Endodermal cell (in vitro differentiated cells): ENCODE results near the gene MAB21L4. TPM values are rescaled to one million over a fixed set of nuclear protein-coding genes. Genes with fewer than 3 reads are reported as not detected.

ENCODE experiments used
- DNase-seq: peaks from one replicate; pipeline ENCODE4 v3.0.0-alpha.2; 2017
- H3K27ac ChIP-seq: 2 replicates; pipeline ENCODE4 v1.5.1; 2013; ENCODE audit warnings: mild to moderate bottlenecking, low read depth, low read length, moderate library complexity
- H3K27me3 ChIP-seq: 2 replicates; pipeline ENCODE4 v1.6.1; 2013; ENCODE audit warnings: mild to moderate bottlenecking, low read length, moderate library complexity; ENCODE audit not compliant: insufficient read depth, control insufficient read depth, poor library complexity, severe bottlenecking
- H3K36me3 ChIP-seq: 2 replicates; pipeline ENCODE4 v1.7.0; 2013; ENCODE audit warnings: mild to moderate bottlenecking, low read length, moderate library complexity; ENCODE audit not compliant: control insufficient read depth, insufficient read depth
- H3K4me1 ChIP-seq: one replicate; pipeline ENCODE4 v1.7.0; 2013; ENCODE audit warnings: low read length; ENCODE audit not compliant: control insufficient read depth, insufficient read depth
- H3K4me3 ChIP-seq: 2 replicates; pipeline ENCODE4 v1.5.1; 2013; ENCODE audit warnings: mild to moderate bottlenecking, low read length, moderate library complexity
- H3K9ac ChIP-seq: 2 replicates; pipeline ENCODE4 v1.6.1; 2013; ENCODE audit warnings: mild to moderate bottlenecking, low read length, moderate library complexity; ENCODE audit not compliant: poor library complexity, severe bottlenecking; ENCODE audit errors: extremely low read depth
- H3K9me3 ChIP-seq: 2 replicates; pipeline ENCODE4 v1.6.1; 2013; ENCODE audit warnings: mild to moderate bottlenecking, low read length, moderate library complexity; ENCODE audit not compliant: control insufficient read depth
- H3K27ac Mint-ChIP-seq: 2 replicates; pipeline ENCODE4 v1.8.0; 2020; ENCODE audit warnings: mixed read lengths
- H3K27me3 Mint-ChIP-seq: 2 replicates; pipeline ENCODE4 v1.8.0; 2021; ENCODE audit warnings: mild to moderate bottlenecking, mixed read lengths; ENCODE audit not compliant: insufficient read depth
- H3K36me3 Mint-ChIP-seq: 2 replicates; pipeline ENCODE4 v1.8.0; 2020; ENCODE audit warnings: low read depth, mixed read lengths
- H3K4me1 Mint-ChIP-seq: 2 replicates; pipeline ENCODE4 v1.8.0; 2020; ENCODE audit warnings: mixed read lengths
- H3K4me3 Mint-ChIP-seq: 2 replicates; pipeline ENCODE4 v1.8.0; 2020; ENCODE audit warnings: mild to moderate bottlenecking, moderate library complexity, mixed read lengths
- H3K9me3 Mint-ChIP-seq: 2 replicates; pipeline ENCODE4 v1.8.0; 2020; ENCODE audit warnings: mild to moderate bottlenecking, mixed read lengths
- CTCF ChIP-seq: fragments of 200-600 bp; sonication (generic); conservative IDR thresholded peaks from 2 replicates; pipeline ENCODE4 v1.5.0; 2021; ENCODE audit warnings: antibody characterized with exemption, mild to moderate bottlenecking
- WGBS, 2 experiments: methylation state at CpG; one replicate each; pipeline versions ENCODE4 v1.1.5 to v1.1.7; 2013; ENCODE audit warnings: missing lambda C conversion rate in 2 of 2, mixed read lengths in 1 of 2; ENCODE audit not compliant: insufficient coverage in 1 of 2, insufficient read length in 1 of 2; 5-methylcytosine and 5-hydroxymethylcytosine counted together
- total RNA-seq, 2 donors: library from RNA; stranded (reverse); fragmentation: NEBNext Ultra II Directional in 1 of 2; extraction: Animal tissue kit (Norgen Biotek cat#: 25700) in 1 of 2; gene quantifications; 2 replicates in 1 of 2; 3 replicates in 1 of 2; pipeline ENCODE4 v1.2.1, GENCODE V29; 2021

The MAB21L4 gene
- total RNA-seq, 2 donors from 2014 or later = 0.31 TPM; not detected in 1

GRCh38 chr2:240930631-240931318, 34.8 kb upstream of the MAB21L4 start:
- no peaks in the 10 kb centered on the region for H3K9me3 ChIP-seq
- Mint-ChIP-seq H3K4me1 (no peaks in the 10 kb centered on the region), H3K4me3 (no peak overlapping the region), H3K36me3 (no peaks in the 10 kb centered on the region), H3K9me3 (no peaks in the 10 kb centered on the region), H3K27ac (no peak overlapping the region), H3K27me3 (no peaks in the 10 kb centered on the region)
- no peak overlapping the region for H3K9ac ChIP-seq
- 91 to 96% methylated on average over 20 to 26 of the region's 26 CpGs for WGBS, 2 experiments
- H3K4me1 ChIP-seq = no peaks in the 10 kb centered on the region
- H3K4me3 ChIP-seq = no peak overlapping the region
- H3K36me3 ChIP-seq = no peaks in the 10 kb centered on the region
- no peak overlapping the region for H3K27ac ChIP-seq
- TF ChIP-seq CTCF = no peak
- peak; percentile 42 for DNase-seq
- no peaks in the 10 kb centered on the region for H3K27me3 ChIP-seq

GRCh38 chr2:240930096-240930630, 34.2 kb upstream of the MAB21L4 start:
- H3K36me3 Mint-ChIP-seq = no peaks in the 10 kb centered on the region
- no peaks in the 10 kb centered on the region for H3K4me1 ChIP-seq
- no peak overlapping the region for H3K4me3 ChIP-seq
- no peaks in the 10 kb centered on the region for H3K4me1 Mint-ChIP-seq
- no peaks in the 10 kb centered on the region for H3K36me3 ChIP-seq
- H3K9ac ChIP-seq = no peak overlapping the region
- H3K27ac Mint-ChIP-seq = no peak overlapping the region
- no peaks in the 10 kb centered on the region for H3K9me3 ChIP-seq
- 89% methylated on average over 3 to 12 of the region's 12 CpGs for WGBS, 2 experiments
- no peaks in the 10 kb centered on the region for H3K27me3 Mint-ChIP-seq
- H3K27ac ChIP-seq = no peak overlapping the region
- no peak for TF ChIP-seq CTCF
- H3K4me3 Mint-ChIP-seq = no peak overlapping the region
- peak; percentile 28 for DNase-seq
- no peaks in the 10 kb centered on the region for H3K27me3 ChIP-seq
- H3K9me3 Mint-ChIP-seq = no peaks in the 10 kb centered on the region

GRCh38 chr2:240929364-240930095, 33.6 kb upstream of the MAB21L4 start:
- H3K27ac ChIP-seq = no peak overlapping the region
- no peaks in the 10 kb centered on the region for H3K4me1 Mint-ChIP-seq
- WGBS, 2 experiments = 88 to 90% methylated on average over 1 to 10 of the region's 10 CpGs
- H3K36me3 Mint-ChIP-seq = no peaks in the 10 kb centered on the region
- H3K4me3 ChIP-seq = no peak overlapping the region
- no peak overlapping the region for H3K9ac ChIP-seq
- no peaks in the 10 kb centered on the region for H3K36me3 ChIP-seq
- TF ChIP-seq CTCF = no peak
- no peaks in the 10 kb centered on the region for H3K9me3 ChIP-seq
- H3K27me3 Mint-ChIP-seq = no peaks in the 10 kb centered on the region
- peak; percentile 35 for DNase-seq
- no peak overlapping the region for H3K4me3 Mint-ChIP-seq
- no peaks in the 10 kb centered on the region for H3K4me1 ChIP-seq
- no peaks in the 10 kb centered on the region for H3K9me3 Mint-ChIP-seq
- H3K27me3 ChIP-seq = no peaks in the 10 kb centered on the region
- no peak overlapping the region for H3K27ac Mint-ChIP-seq
